GM15510 (cell line): ENCODE results near the gene APH1A.

ENCODE experiments used
- POLR2A ChIP-seq: IDR thresholded peaks from 3 replicates; pipeline ENCODE4 v1.6.1; 2011; ENCODE audit warnings: borderline replicate concordance; ENCODE audit not compliant: insufficient read length; ENCODE audit errors: extremely low read depth

The APH1A gene

DNA sequence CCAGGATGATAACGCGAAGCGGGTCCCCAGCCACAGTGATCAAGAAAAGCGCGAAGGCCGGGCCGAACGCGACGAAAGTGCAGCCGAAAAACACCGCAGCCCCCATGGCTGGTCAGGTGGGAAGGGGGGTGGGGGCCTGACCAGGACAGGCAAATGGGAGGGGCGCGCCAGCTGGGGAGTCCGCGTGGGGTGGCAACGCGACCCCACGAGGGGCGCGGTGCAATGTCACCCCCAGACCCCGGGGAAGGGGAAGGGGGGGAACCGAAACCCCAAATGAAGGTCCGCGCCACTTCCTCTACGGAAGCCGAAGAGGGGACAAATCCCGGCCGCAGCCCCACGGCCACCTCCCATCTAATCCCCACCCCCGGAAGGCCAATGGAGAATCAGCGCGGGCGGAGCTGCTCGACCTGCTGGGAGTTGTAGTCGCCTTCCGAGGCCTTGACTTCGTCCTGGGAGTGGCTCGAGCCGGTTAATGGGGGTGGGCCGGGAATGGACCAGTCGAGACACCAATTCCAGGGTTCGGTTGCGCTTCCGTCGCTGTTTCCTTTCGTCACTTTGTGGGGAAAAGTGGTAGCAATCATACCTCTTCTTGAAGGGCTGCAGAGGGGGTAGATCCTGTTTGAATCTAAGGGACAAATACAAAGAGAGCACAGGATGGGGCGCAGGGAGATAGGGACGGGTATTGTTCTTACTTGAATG is at the start of gene APH1A:
APH1A (minus strand) TSS at position 312 of the 699 bp plus-strand sequence; CDS start at position 106, 206 bp downstream.
- TF ChIP-seq POLR2A, result peak; percentile 70

DNA sequence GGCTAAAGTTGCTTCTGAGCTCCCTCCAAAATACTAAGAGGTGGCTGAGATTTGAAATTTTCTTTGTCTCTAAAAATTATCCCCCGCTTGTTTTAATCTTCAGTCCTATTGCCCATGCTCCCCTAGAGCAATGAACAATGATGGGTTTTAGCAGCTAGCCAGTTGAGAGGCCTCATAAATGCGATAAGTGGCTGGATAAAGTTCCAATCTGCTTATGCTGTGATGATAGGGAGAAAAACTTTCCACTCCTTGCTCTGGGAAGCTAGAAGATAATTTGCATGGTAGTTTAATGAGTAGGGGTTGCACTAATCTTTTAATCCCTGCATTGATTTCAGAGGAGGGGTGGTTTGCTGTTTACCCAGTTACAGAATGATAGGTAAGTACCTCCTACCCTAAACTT is 42.9 kb upstream of the APH1A start:
- TF ChIP-seq POLR2A, result no peak

DNA sequence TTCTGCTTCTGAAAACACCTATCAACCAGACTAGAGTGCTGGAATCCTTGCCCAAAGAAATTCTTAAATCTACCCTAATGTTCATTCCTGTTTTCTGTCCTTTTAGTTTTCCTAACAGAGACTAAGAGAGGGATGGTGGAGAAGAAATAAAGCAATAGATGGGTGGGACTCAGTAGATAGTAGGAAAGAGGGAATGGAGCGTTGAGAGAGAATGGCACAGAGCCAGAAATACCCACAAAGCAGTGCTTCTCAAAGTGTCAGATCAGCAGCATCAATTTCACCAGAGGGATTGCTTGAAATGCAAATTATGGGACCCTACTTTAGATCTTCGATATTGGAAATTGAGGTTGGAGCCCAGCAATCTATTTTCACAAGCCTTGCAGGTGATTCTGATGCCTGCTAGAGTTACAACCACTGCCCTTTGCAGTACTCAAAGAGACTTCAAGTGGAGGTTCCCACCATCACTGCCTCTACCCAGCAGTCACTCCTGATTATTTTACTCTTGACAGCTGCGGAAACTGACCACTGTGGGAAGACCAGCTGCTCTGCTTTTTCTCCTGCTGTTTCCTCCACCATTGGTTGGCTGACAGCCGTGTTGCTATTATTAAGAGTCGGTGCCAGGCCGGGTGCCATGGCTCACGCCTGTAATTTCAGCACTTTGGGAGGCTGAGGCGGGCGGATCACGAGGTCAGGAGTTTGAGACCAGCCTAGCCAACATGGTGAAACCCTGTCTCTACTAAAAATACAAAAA is 41.1 kb upstream of the APH1A start:
- no peak for TF ChIP-seq POLR2A

DNA sequence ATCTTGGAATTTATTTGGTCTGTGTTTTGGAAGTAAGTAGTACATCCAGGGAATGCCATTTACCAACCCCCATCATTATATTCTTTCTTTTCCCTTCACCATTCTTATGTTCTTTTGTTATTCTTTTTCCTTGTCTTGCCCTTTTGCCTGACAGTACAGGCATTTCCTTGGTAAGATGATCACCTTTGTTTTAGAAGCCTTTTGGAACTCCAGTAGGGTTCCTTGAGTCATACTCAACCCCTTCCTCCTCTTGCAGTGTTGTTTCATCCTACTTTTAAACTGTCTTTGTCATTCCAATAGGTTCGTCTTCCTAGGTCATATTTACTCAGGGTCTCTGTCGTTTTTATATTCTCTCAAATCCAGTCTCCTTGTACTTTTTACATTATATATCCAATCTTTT is 34.1 kb upstream of the APH1A start:
- TF ChIP-seq POLR2A, result no peak

DNA sequence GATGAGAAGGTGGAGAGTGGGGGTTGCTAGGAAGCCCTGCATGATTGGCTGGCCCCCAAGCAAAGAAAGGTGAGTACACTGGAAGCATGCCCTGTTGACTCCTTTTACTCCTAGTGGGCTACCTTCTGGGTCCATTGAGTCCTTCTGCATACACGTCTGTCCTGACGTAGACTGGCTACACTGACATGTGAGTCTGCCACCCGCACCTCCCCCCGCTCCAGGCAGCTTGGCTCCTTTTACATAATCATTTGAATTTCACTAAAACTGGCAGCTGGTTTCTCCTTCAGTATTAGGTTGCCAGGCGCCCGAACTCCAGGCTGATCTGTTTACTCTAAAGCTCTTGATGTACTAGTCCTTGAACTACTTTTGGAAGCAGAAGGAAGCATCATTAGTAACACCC is 33.5 kb upstream of the APH1A start:
- TF ChIP-seq POLR2A, result no peak

DNA sequence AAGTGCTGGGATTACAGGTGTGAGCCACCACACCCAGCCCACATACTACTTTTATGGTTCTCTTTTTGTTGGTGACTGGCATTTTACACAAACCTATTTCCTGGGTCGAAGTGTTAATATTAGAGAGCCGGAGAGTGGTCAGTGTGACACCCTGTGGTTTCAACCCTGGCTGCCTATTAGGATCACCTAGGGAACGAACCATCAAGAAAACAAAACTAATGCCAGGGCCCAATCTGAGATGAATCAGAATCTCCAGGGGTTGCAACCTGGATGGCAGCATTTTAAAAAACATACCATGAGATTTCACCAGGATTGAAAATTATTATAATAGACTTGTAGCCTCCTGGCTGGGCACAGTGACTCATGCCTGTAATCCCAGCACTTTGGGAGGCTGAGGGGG is 30.9 kb upstream of the APH1A start:
- TF ChIP-seq POLR2A, result no peak

DNA sequence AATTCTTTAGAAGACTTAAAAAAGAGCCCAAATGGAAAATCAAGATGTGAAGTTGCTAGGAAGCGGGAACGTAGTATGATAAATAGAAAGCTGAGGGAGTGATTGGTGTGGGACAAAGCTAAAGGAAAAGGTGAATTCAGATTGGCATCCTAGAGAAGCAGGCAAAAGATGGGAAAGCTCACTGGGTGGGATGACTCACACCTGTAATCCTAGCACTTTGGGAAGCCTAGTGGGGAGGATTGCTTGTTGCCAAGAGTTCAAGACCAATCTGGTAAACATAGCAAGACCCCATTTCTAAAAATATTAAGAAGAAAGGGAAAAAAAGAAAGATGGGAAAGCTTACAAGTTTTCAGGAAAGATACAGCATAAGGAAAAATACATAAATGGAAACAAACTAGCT is 26.7 kb upstream of the APH1A start:
- TF ChIP-seq POLR2A, result no peak

DNA sequence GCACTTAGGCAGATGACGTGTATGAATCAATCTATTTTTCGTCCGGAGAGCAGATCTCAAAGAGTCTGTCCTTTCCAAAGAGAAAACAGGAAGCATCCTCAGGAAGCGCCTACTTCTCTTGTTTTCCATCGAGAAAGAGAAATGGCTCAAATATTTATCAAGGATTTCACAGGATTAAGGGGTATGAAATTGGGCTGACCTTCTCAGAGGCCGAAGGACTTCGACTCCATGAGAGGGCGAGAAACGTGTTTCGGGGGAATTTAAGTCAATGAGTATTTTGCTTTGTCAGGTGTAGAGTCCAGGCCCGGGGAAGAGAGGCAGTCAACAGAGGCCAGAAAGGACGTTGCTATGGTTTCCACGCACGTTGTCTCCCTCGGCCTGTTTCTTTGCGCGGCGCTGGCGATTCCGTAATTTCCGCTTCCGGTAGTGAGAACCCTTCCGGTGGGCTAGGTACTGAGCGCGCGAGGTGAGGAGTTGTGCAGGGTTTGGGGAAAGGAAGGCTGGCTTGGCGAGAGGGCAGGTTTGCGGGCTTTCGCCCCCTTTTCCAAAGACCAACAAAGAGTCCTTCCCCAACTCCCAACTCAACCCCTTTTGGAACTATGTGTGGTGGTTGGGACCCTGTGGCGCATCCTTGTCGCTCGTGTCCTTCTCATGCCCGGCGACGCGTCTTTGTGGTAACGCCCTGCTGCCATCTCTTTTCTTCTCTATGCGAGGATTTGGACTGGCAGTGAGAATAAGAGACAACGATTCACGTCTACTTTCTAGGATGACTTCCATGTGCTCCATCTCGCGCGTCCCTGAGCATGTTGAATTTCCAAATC is 24.8 kb upstream of the APH1A start, which contains the start of gene MRPS21:
MRPS21 (plus strand) TSS at position 429 of the 821 bp plus-strand sequence. CDS start 506 bp downstream, outside the sequence.
- peak; percentile 90 for TF ChIP-seq POLR2A

DNA sequence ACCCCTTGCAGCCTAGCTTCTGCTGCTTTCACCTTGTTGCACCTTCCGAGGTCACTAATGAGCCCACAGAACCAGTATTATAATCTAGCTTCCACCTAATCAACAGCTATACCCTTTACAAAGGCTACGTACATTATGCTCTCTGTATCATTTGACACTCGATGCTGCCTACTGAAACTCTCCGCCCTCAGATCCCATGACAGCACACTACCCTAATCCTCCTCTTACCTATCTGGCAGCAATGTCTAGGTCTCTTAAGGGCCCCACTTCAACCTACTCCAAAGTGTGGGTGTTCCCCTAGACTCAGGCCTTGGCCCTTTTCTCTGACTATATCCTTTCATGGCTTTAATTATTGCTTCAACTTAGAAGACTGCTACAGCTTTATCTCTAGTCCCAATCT is 20.0 kb upstream of the APH1A start:
- no peak for TF ChIP-seq POLR2A

DNA sequence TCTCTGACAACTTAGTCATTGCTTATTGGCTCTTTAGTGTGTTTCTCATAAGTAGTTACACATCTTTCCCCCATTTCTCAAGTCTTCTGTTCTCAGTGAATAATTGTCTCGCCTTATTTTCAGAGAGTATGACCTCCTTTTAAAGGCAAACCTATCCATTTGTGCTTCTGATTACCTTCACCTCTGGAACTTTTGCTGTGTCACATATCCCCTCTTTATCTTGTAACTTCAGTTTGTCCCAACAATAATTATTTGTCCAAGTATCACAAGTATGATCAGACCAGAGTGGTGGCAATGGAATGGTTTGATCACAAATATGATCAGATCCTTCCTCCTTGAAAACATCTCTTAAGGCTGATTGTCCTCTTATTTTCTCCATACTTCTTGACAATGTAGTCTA is 19.6 kb upstream of the APH1A start:
- TF ChIP-seq POLR2A, result no peak

DNA sequence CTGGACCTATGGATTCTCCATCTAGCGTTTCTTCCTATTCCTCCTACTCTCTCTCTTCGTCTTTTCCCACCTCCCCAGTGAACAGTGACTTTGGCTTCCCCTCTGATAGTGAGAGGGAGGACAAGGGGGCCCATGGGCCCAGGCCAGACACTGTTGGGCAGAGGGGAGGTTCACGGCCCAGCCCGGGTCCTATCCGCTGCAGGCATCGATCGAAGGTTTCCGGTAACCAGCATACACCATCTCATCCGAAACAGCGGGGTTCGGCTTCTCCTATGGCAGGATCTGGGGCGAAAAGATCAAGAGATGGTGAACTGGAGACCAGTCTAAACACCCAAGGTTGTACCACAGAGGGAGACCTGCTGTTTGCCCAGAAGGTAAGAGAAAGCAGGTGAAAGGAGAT is 14.4 kb upstream of the APH1A start:
- TF ChIP-seq POLR2A, result no peak

DNA sequence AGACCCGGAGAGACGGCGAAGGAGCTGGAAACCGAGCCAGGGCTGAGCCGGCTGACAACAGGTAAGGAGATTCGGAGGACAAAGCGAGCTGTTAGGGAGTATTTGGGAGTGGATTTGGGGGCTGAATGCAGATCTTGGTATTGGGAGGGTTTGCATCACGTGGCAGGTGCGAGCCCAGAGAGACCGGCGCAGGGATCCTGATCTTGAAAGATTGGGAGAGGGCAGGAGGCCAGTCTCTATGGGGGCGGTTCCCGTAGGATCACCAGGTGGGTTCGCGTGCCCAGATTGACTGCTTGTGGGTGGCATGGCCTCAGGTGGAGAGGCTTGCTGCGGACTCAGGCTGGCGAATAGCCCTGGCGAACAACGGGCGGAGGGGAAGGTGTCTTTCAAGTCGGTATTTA is 13.7 kb upstream of the APH1A start:
- no peak for TF ChIP-seq POLR2A

DNA sequence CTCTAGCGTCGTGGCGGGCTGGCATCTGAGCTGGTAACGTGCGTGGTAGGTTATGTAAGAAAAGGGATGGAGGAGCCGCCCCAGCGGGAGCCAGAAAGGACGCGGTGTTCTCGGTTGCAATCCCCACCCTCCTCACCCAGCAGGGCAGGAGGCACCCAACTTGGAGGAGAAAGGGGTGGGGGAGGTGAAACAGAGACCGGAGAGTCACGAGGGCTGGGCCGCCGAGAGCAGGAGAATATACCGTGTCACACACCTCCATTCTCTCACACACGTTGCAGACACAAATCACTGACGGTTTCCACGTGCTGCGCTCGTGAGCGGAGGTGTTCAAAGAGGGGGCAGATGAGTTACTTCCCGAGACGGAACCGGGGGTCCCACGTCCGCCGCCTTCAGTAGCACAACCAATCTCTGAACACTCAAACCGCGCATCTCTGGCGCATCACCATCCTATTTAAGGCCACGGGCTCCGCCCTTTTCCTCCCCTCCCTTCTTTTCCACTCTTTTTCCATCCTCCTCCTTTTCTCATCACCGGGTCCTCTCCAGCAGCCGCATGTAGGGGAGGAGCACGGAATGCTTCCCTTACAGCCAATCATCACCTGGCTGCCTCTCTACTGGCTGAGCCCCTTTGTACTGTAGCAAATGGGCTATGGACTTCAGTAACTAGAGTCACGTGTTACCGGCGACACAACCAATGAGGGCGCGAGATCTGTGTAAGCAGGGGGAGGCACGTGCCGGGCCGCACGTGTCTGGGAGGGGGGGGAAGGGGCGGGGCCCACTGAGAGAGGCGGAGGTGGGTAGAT is 13.1 kb upstream of the APH1A start, which contains the start of gene CIART:
CIART (plus strand) TSS at position 797 of the 800 bp plus-strand sequence. CDS start 714 bp downstream, outside the sequence.
- no peak for TF ChIP-seq POLR2A

DNA sequence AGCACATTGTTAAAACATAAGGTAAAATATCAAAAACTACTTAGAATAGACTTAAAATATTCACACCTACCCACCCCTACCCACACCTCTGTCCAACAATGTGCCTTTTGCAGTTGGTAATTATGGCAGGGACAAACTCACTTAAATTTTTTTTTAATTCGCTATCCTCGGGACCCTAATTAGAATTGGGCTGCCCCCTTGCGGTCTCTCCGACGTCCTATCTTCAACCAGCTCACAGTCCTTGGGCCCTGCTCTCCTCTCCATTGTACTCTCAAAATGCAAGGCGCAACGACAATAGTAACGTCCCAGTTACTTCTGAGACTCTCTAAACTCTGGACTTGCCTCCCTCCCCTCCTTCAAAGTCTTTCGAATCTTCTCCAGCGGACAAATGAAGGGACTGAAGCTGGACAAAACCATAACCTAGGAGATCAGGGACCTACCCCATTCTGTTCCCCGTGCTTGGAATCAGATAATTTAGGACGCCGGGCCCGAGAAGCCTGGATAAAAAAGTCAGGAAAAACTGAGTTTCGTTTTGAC is 12.5 kb upstream of the APH1A start:
- no peak for TF ChIP-seq POLR2A
